Ishikawa (cell line): ENCODE results near the gene MYLK.

Experiments
- CEBPB ChIP-seq: IDR thresholded peaks from 2 replicates; pipeline ENCODE4 v1.6.1; 2012
- CREB1 ChIP-seq: IDR thresholded peaks from 2 replicates; pipeline ENCODE4 v1.6.1; 2012; ENCODE audit warnings: low read depth
- EGR1 ChIP-seq: IDR thresholded peaks from 2 replicates; pipeline ENCODE4 v1.6.1; 2012
- EP300 ChIP-seq: IDR thresholded peaks from 2 replicates; pipeline ENCODE4 v1.6.1; 2012; ENCODE audit warnings: borderline replicate concordance
- FOXM1 ChIP-seq: IDR thresholded peaks from 2 replicates; pipeline ENCODE4 v1.6.1; 2012; ENCODE audit warnings: low read depth, borderline replicate concordance
- NFIC ChIP-seq: IDR thresholded peaks from 2 replicates; pipeline ENCODE4 v1.6.1; 2012
- RAD21 ChIP-seq: IDR thresholded peaks from 2 replicates; pipeline ENCODE4 v1.6.1; 2012; ENCODE audit warnings: low read depth
- TAF1 ChIP-seq: IDR thresholded peaks from 2 replicates; pipeline ENCODE4 v1.6.1; 2012; ENCODE audit warnings: low read depth, mild to moderate bottlenecking
- TCF12 ChIP-seq: IDR thresholded peaks from 2 replicates; pipeline ENCODE4 v1.6.1; 2012; ENCODE audit warnings: low read depth
- TEAD4 ChIP-seq: IDR thresholded peaks from 2 replicates; pipeline ENCODE4 v1.6.1; 2012
- YY1 ChIP-seq: IDR thresholded peaks from 2 replicates; pipeline ENCODE4 v1.6.1; 2012; ENCODE audit warnings: low read depth
- ZBTB7A ChIP-seq: IDR thresholded peaks from 2 replicates; pipeline ENCODE4 v1.6.1; 2012; ENCODE audit warnings: low read depth
- TF ChIP-seq, protein P1 (sequence below): IDR thresholded peaks from 2 replicates; pipeline ENCODE4 v1.6.1; 2012; ENCODE audit warnings: low read depth, mild to moderate bottlenecking
- TF ChIP-seq, protein P2 (sequence below): IDR thresholded peaks from 2 replicates; pipeline ENCODE4 v1.6.1; 2012

DNA sequence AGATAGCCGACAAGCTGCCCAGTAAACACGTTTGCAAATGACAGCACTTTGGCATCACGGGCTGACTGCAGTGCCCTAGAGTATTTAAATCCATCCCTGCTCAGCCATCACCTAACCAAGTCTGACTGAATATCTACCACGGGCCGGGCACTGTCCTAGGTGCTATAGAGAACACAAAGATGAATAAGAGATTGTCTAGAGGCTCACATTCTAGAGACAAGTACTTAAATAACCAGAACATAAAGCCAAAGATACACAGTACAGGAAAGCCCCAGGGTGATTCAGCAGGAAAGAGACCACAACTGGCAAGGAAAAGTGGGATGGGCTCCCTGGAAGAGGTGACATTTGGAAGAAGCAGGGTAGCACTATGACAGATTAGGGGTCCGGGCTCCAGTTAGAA is 103.5 kb downstream of the MYLK start:
- TF ChIP-seq NFIC (no peak), RAD21 (no peak), EP300 (no peak), TAF1 (no peak), TCF12 (no peak), CREB1 (no peak), ZBTB7A (no peak), TEAD4 (no peak), FOXM1 (no peak), YY1 (no peak), EGR1 (no peak), CEBPB (no peak)
- TF ChIP-seq, protein P1, sequence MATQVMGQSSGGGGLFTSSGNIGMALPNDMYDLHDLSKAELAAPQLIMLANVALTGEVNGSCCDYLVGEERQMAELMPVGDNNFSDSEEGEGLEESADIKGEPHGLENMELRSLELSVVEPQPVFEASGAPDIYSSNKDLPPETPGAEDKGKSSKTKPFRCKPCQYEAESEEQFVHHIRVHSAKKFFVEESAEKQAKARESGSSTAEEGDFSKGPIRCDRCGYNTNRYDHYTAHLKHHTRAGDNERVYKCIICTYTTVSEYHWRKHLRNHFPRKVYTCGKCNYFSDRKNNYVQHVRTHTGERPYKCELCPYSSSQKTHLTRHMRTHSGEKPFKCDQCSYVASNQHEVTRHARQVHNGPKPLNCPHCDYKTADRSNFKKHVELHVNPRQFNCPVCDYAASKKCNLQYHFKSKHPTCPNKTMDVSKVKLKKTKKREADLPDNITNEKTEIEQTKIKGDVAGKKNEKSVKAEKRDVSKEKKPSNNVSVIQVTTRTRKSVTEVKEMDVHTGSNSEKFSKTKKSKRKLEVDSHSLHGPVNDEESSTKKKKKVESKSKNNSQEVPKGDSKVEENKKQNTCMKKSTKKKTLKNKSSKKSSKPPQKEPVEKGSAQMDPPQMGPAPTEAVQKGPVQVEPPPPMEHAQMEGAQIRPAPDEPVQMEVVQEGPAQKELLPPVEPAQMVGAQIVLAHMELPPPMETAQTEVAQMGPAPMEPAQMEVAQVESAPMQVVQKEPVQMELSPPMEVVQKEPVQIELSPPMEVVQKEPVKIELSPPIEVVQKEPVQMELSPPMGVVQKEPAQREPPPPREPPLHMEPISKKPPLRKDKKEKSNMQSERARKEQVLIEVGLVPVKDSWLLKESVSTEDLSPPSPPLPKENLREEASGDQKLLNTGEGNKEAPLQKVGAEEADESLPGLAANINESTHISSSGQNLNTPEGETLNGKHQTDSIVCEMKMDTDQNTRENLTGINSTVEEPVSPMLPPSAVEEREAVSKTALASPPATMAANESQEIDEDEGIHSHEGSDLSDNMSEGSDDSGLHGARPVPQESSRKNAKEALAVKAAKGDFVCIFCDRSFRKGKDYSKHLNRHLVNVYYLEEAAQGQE = peak; percentile 37; the same call in 1 of the 2 replicates
- TF ChIP-seq, protein P2, sequence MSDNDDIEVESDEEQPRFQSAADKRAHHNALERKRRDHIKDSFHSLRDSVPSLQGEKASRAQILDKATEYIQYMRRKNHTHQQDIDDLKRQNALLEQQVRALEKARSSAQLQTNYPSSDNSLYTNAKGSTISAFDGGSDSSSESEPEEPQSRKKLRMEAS = no peak
